HL-60/S4 treated with phorbol 12-myristate 13-acetate at 8.2 ng/mL for 4 days and 3 days (cell line): ENCODE measurements around the gene RRM2.

Experiments
- in situ Hi-C: fragments of 300-500 bp; cut with MboI; formaldehyde crosslinking; loops from 2 replicates; pipeline ENCODE4 v1.15.0; 2022; ENCODE audit warnings: low sequenced_read_pairs

The RRM2 gene

GRCh38 chr2:10122500-10123280 lies at the start of gene RRM2:
RRM2 (plus strand) TSS chr2:10122739; CDS start chr2:10122799, 60 bp downstream.
- in situ Hi-C loops: loop anchor here (25.0 kb wide), 1 partner anchor 540 kb away; no protein-coding TSS in a partner anchor

- in situ Hi-C loops: no loop called here
Observed at GRCh38 chr2:10073706-10074105, 48.8 kb upstream of the RRM2 start.

- in situ Hi-C loops: no loop called here
Observed at GRCh38 chr2:10075101-10075500, 47.4 kb upstream of the RRM2 start.

- in situ Hi-C loops: no loop called here
Observed at GRCh38 chr2:10075571-10076209, 46.8 kb upstream of the RRM2 start.

GRCh38 chr2:10076511-10076910 lies 46.0 kb upstream of the RRM2 start:
- in situ Hi-C loops: no loop called here

GRCh38 chr2:10076988-10077527 lies 45.5 kb upstream of the RRM2 start:
- in situ Hi-C loops: no loop called here

- in situ Hi-C loops: no loop called here
Observed at GRCh38 chr2:10078001-10078400, 44.5 kb upstream of the RRM2 start.

- in situ Hi-C loops: no loop called here
Observed at GRCh38 chr2:10078704-10079265, 43.8 kb upstream of the RRM2 start.

- in situ Hi-C loops: no loop called here
Observed at GRCh38 chr2:10079266-10079869, 43.2 kb upstream of the RRM2 start.

- in situ Hi-C loops: no loop called here
Observed at GRCh38 chr2:10079870-10080535, 42.5 kb upstream of the RRM2 start, which contains the start of gene CYS1. CYS1 (minus strand) TSS chr2:10080411; CDS start chr2:10080223, 188 bp downstream.

- in situ Hi-C loops: no loop called here
Observed at GRCh38 chr2:10080536-10081304, 41.8 kb upstream of the RRM2 start.

- in situ Hi-C loops: no loop called here
Observed at GRCh38 chr2:10083046-10083445, 39.5 kb upstream of the RRM2 start.

- in situ Hi-C loops: no loop called here
Observed at GRCh38 chr2:10083692-10084211, 38.8 kb upstream of the RRM2 start.

GRCh38 chr2:10084223-10084865 lies 38.2 kb upstream of the RRM2 start:
- in situ Hi-C loops: no loop called here

- in situ Hi-C loops: no loop called here
Observed at GRCh38 chr2:10085043-10085667, 37.4 kb upstream of the RRM2 start.

- in situ Hi-C loops: no loop called here
Observed at GRCh38 chr2:10085668-10086059, 36.9 kb upstream of the RRM2 start.

- in situ Hi-C loops: no loop called here
Observed at GRCh38 chr2:10086950-10087349, 35.6 kb upstream of the RRM2 start.

- in situ Hi-C loops: no loop called here
Observed at GRCh38 chr2:10087360-10087759, 35.2 kb upstream of the RRM2 start.
